IPS-18c (cell line): Measurements from ENCODE around the gene OTUB1.
"Not testable (repeated sequence)": the region's sequence is repeated elsewhere in the genome, so short reads cannot be mapped to it uniquely, and the experiment has no call there.

Experiments used
- H3K4me3 ChIP-seq: 2 replicates; pipeline ENCODE4 v1.7.0; 2013; ENCODE audit warnings: low read depth, mild to moderate bottlenecking, low read length, moderate library complexity; ENCODE audit not compliant: insufficient read depth
- H3K9me3 ChIP-seq: one replicate; pipeline ENCODE4 v1.6.1; 2013; ENCODE audit warnings: mild to moderate bottlenecking, low read length, moderate library complexity; ENCODE audit not compliant: control insufficient read depth, insufficient read depth

Gene OTUB1, protein sequence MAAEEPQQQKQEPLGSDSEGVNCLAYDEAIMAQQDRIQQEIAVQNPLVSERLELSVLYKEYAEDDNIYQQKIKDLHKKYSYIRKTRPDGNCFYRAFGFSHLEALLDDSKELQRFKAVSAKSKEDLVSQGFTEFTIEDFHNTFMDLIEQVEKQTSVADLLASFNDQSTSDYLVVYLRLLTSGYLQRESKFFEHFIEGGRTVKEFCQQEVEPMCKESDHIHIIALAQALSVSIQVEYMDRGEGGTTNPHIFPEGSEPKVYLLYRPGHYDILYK

GRCh38 chr11:63986156-63986931 is at the start of gene OTUB1:
TSS of gene OTUB1 (plus strand) at chr11:63986438. CDS start at chr11:63986457, 19 bp downstream.
- Histone ChIP-seq H3K4me3 (peak within 1 kb of the TSS; percentile 97), H3K9me3 (no peaks in the 10 kb centered on the region)

DNA sequence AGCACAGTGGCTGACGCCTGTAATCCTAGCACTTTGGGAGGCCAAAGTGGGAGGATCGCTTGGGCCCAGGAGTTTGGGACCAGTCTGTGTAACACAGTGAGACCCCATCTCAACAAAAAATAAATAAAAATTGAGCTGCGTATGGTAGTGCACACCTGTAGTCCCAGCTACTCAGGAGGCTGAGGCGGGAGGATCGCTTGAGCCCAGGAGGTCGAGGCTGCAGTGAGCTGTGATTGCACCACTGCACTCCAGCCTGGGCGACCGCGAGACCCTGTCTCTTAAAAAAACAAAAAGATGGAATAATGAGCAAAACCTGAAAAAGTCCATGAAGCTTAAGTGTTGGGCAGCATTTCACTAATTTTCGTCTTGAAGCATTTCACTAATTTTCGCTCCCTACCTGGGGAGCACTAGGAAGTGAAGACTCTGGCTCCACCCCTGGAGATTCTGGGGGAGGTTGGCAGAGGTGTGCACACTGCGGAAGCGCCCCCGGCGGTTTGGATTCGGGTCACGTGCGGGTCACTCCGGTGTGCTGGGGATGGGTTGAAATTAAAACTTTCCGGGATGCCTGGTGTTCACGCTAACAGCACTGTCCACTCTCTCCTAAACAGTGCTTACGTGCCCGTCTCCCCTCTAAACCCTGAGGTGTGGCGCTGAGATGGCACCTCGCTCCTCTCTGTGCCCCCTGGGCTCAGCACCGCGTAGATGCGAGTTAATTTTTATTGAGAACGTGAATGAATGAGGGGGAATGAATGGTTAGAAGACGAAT is 48.3 kb upstream of the OTUB1 start:
- no peaks in the 10 kb centered on the region for H3K9me3 ChIP-seq
- H3K4me3 ChIP-seq: peak overlapping the region; percentile 87

- H3K4me3 ChIP-seq: peak within 1 kb of the TSS; percentile 87
- no peaks in the 10 kb centered on the region for H3K9me3 ChIP-seq
These were observed 47.5 kb upstream of the OTUB1 start, which contains the start of gene NAA40 for GRCh38 chr11:63938479-63939396. TSS of gene NAA40 (plus strand) at chr11:63939002. CDS start at chr11:63939097, 95 bp downstream.

DNA sequence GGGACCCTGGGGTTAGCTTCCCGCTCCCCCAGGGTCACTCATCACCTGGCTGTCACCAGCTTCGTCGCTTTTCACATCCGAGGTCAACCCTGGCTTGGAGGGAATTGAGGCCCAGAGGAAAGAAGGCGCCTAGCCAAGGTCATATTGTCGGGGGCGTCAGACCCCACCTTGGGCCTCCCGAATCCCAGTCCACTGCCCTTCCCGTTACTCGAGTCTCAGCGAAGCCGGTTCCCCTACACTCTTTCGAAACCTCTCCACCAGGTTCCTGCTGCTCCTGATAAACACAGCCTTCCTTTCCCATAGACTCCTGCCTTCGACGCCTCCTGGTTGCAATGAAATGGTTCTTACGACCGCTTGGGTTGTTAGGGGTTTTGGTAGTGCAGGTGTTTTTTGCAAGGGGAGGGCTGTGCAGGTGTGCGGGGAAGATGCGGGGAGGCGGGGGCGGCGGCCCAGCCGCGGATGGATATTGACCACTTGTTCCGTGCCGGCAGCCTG is 46.8 kb upstream of the OTUB1 start:
- Histone ChIP-seq H3K4me3 (peak overlapping the region; percentile 81), H3K9me3 (no peaks in the 10 kb centered on the region)

DNA sequence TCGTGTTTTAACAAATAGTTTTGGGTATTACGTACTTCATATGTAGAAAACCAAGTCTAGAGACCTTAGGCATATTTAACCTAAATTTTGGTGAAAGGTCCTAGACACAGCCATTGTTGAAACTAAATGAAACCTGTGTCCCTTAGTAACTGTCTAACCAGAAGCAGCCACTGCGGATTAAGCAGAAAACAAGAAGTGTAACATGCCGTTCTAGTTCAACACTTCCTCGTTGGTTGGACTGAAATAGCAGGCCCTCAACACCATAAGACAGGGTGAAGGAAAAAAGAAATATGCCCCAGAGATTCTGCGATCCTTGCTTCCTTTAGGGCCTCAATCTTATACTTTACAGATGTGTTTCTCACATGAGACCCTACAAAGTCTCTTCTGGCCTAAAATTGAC is 45.5 kb upstream of the OTUB1 start:
- Histone ChIP-seq H3K9me3 (no peaks in the 10 kb centered on the region), H3K4me3 (no peak overlapping the region)

DNA sequence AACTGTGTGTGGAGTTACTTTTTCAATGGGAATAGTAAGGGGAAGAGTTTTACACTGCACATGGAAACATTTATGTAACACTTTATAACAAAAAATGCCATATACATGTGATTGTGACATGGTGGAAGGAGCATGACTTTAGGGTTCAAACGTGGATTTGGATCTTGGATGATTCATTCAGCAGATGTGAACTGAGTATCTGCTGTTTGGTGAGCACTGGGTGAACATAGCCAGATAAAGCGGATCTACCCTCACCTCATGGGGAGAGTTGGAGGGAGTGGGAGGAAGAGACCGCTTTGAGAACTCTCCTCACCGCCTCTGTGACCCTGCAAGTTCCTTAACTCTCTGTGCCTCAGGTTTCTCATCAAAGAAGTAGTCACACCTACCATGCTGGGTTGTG is 44.3 kb upstream of the OTUB1 start:
- Histone ChIP-seq H3K4me3 (no peak overlapping the region), H3K9me3 (no peaks in the 10 kb centered on the region)

DNA sequence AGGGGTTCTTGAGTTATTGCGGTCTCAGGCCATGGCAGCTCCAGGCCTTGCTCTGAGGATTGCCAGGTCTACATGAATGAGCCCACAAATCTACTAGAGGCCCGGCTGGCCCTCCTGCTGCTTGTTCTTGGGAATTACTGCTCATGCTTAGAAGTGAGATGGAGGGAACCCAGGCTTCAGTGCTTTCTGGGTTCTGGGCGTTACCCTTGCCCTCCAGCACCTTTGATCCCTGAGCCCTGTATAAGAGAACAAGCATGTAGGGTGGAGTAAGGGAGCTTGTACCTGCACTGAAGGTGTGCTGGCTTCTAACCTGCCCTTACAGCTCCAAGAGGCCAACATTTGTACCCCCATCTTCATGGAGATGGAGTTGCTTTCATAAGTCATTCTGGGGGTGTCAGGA is 43.4 kb upstream of the OTUB1 start:
- Histone ChIP-seq H3K4me3 (no peak overlapping the region), H3K9me3 (no peaks in the 10 kb centered on the region)

- H3K9me3 ChIP-seq: no peaks in the 10 kb centered on the region
- H3K4me3 ChIP-seq: no peak overlapping the region
These were observed 41.3 kb upstream of the OTUB1 start for GRCh38 chr11:63944987-63945386.

DNA sequence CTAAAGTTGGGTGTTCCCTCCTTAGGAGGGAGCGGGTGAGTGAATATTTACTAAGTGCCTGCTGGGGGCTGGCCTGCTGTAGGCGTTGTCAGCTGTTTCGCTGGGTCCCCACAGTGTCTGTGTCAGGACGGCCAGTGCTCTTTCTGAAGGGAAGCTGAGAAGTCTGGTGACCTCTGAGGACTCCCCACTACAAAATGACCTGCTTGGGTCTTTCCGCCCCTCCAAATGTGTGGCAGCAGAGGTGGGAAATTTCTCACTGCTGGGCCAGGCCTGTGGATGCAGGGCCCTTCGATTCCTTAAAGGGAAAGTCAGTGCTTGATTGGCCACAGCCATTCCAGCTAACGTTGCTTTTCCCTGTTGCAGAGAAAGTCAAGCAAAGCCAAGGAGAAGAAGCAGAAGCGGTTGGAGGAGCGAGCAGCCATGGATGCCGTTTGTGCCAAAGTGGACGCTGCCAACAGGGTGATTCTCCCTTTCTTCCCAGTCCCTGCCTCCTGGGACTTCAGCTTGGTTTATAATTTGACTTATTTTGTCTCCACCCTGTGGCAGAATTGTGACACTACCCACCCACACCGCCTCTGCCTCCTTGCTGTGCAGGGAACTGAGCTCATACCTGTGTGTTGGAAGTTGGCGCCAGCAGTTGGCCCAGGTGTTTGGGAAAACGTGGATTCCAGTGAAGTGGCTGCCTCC is 40.6 kb upstream of the OTUB1 start:
- Histone ChIP-seq H3K4me3 (no peak overlapping the region), H3K9me3 (no peaks in the 10 kb centered on the region)

GRCh38 chr11:63951779-63952536 is 34.3 kb upstream of the OTUB1 start:
- no peak overlapping the region for H3K4me3 ChIP-seq

DNA sequence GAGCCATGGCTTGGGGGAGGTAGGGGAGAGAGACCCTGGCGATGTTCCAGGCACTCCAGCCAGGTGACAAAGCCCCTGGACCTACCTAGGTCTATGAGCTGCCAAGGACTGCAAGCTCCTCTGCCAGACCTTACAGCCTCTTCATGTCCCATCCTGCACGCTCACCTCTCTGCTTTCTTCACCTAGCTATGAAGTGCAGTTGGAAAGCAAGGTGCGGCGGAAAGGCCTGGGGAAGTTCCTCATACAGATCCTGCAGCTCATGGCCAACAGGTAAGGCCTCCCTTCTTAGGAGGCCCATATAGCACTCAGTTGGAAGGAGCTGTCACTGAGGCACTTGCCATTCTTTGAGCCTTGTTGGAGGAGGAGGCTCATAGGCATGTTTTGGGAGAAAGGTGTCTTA is 33.7 kb upstream of the OTUB1 start:
- Histone ChIP-seq H3K9me3 (no peaks in the 10 kb centered on the region), H3K4me3 (no peak overlapping the region)

More at GRCh38 chr11:63951779-63952536, 34.3 kb upstream of the OTUB1 start:
- no peaks in the 10 kb centered on the region for H3K9me3 ChIP-seq

DNA sequence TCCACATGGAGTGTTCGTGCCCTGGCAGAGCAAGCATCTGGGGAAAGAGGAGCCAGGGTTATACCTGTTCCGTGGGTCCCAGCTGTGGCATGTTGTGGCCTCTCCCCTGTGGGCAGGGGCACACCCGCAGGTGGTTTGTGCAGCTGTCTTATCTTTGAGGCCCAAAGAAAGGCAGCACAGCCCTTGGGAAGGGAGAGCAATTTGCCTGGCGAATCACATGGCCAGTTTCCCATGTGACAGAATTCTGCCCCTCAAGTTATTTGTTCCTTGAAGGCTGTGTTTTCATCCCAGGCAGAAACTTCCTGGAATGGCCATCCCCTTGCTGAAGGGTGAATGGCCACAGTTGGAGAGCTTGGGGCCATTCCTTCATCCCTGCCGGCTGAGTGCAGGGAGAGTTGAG is 28.2 kb upstream of the OTUB1 start:
- Histone ChIP-seq H3K4me3 (no peak overlapping the region), H3K9me3 (no peaks in the 10 kb centered on the region)

DNA sequence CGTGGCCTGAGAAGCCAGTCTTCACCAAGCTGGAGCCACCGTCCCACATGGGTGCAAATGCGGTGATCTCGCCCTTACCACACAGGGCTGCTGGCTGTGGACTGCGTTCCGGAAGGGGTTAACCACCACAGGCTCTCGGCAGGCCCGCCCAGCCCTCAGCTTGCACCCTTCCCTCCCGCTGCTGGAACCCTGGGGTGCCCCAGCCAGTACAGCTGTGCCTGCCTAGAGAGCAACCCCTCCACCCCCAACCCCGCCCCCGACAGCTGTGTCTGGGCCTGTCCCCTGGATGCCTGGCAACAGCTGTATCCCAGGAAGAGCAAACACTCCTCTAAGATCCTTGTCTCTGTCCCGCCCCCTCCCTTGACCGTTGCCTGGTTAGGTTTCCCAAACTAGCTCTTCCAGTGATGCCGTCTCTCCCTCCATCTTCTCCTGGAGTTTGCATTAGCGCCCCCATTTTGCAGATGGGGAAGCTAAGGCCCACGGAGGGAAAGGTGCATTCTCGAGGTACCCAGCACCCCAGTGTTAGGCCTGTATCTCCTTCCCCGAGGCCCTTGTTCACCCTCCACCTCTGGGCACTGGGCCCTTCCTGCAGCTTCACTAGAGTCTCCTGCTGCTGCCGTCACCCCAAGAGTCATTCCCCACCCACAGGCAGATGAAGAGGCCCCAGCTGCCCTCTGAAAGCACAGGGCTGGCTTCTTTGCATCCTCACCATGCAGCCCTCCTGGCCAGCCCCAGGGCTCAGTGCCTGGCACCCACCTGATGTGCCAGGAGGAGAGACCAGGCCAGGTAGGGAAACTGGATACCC is 24.4 kb upstream of the OTUB1 start:
- no peaks in the 10 kb centered on the region for H3K9me3 ChIP-seq
- no peak overlapping the region for H3K4me3 ChIP-seq

DNA sequence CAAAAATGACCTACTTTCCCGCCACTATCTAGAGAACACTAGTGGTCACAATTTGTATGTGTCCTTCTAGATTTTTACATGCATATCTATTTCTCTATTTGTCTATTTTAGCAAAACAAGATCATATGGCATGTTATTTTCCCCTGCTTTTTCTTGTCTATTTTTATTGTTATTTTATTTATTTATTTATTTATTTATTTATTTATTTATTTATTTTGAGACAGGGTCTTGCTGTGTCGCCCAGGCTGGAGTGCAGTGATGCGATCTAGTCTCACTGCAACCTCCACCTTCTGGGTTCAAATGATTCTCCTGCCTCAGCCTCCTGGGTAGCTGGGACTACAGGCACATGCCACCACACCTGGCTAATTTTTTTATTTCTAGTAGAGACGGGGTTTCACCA is 22.3 kb upstream of the OTUB1 start:
- not testable (repeated sequence) for H3K4me3 ChIP-seq, H3K9me3 ChIP-seq

GRCh38 chr11:63966444-63966843 is 19.8 kb upstream of the OTUB1 start:
- H3K9me3 ChIP-seq: no peaks in the 10 kb centered on the region
- no peak overlapping the region for H3K4me3 ChIP-seq
